Measurements from ENCODE around the gene CHST5.
A peak's percentile ranks its signal among the peaks of the same experiment; 100 is the strongest.
"Not testable (repeated sequence)": the region's sequence is repeated elsewhere in the genome, so short reads cannot be mapped to it uniquely, and the experiment has no call there.

The CHST5 gene

GRCh38 chr16:75548456-75548855, 12.5 kb upstream of the CHST5 start:
- not testable (repeated sequence) for DNase-seq

- DNase-seq, result no peak
These were observed 10.4 kb upstream of the CHST5 start for GRCh38 chr16:75546293-75546692.

- not testable (repeated sequence) for DNase-seq
These were observed 10.0 kb upstream of the CHST5 start for GRCh38 chr16:75545879-75546278.

GRCh38 chr16:75542462-75542861, 6.6 kb upstream of the CHST5 start:
- not testable (repeated sequence) for DNase-seq

- DNase-seq, result no peak
These were observed 5.3 kb upstream of the CHST5 start for GRCh38 chr16:75541236-75541635.

GRCh38 chr16:75538882-75539565, 3.1 kb upstream of the CHST5 start:
- DNase-seq, result not testable (repeated sequence)

- no peak for DNase-seq
These were observed 1.9 kb upstream of the CHST5 start for GRCh38 chr16:75537776-75538175.

- no peak for DNase-seq
These were observed 581 bp downstream of the CHST5 start for GRCh38 chr16:75535211-75535843.

- DNase-seq, result no peak
These were observed 1.2 kb downstream of the CHST5 start for GRCh38 chr16:75534560-75535205.

GRCh38 chr16:75532791-75533190, 3.1 kb downstream of the CHST5 start:
- no peak for DNase-seq

- DNase-seq, result no peak
These were observed 3.7 kb downstream of the CHST5 start for GRCh38 chr16:75532142-75532765.

- DNase-seq, result no peak
These were observed 5.9 kb downstream of the CHST5 start for GRCh38 chr16:75529959-75530358.

GRCh38 chr16:75529056-75529905, 6.6 kb downstream of the CHST5 start:
- DNase-seq, result no peak

- no peak for DNase-seq
These were observed 8.0 kb downstream of the CHST5 start for GRCh38 chr16:75527825-75528299.

- DNase-seq, result no peak
These were observed 9.7 kb downstream of the CHST5 start for GRCh38 chr16:75526032-75526790.

- no peak for DNase-seq
These were observed 16.7 kb downstream of the CHST5 start for GRCh38 chr16:75519175-75519574.

GRCh38 chr16:75516189-75516966, 19.5 kb downstream of the CHST5 start:
- peak; percentile 15 for DNase-seq

- DNase-seq, result no peak
These were observed 21.6 kb downstream of the CHST5 start for GRCh38 chr16:75514296-75514695.

GRCh38 chr16:75506574-75506973, 29.3 kb downstream of the CHST5 start:
- no peak for DNase-seq

- no peak for DNase-seq
These were observed 29.8 kb downstream of the CHST5 start for GRCh38 chr16:75506107-75506506.

- DNase-seq, result no peak
These were observed 32.1 kb downstream of the CHST5 start for GRCh38 chr16:75503801-75504200.
